Colonic mucosa (tissue), 4 donors: ENCODE measurements around the gene MARCHF10. TPM values are rescaled to one million over a fixed set of nuclear protein-coding genes. Genes with fewer than 3 reads are reported as not detected.

Experiments
- DNase-seq: peaks from one replicate; pipeline ENCODE4 v3.0.0-alpha.2; 2020
- H3K27ac ChIP-seq: fragments of 200-600 bp; one replicate; pipeline ENCODE4 v1.8.0; 2021
- H3K27me3 ChIP-seq: fragments of 200-600 bp; one replicate; pipeline ENCODE4 v1.8.0; 2021
- H3K36me3 ChIP-seq: fragments of 200-600 bp; one replicate; pipeline ENCODE4 v1.8.0; 2021
- H3K4me1 ChIP-seq: fragments of 200-600 bp; one replicate; pipeline ENCODE4 v1.8.0; 2021; ENCODE audit warnings: mild to moderate bottlenecking
- H3K4me3 ChIP-seq: fragments of 200-600 bp; one replicate; pipeline ENCODE4 v1.8.0; 2021
- H3K9ac ChIP-seq, 2 donors: one replicate each; pipeline ENCODE4 v1.7.0; 2013; ENCODE audit warnings: control low read depth in 2 of 2, low read depth in 2 of 2, low read length in 2 of 2
- H3K9me3 ChIP-seq: fragments of 200-600 bp; one replicate; pipeline ENCODE4 v1.8.0; 2021
- intact Hi-C: fragments of 100-400 bp; cut with DNase I; formaldehyde crosslinking; loops from one replicate; pipeline ENCODE4 v1.14.1; 2022
- total RNA-seq, 2 donors: library from RNA; stranded (reverse); fragmentation: NEBNext Ultra II Directional in 1 of 2; extraction: Animal tissue kit (Norgen Biotek cat#: 25700) in 1 of 2; gene quantifications; one replicate each; pipeline ENCODE4 v1.2.1, GENCODE V29; 2021
- TF ChIP-seq, protein P1 (sequence below): fragments of 200-600 bp; IDR thresholded peaks from one replicate; pipeline ENCODE4 v1.8.0; 2022; ENCODE audit warnings: antibody characterized with exemption, mild to moderate bottlenecking
- donor health status: healthy.
- donor health status: DM: no; HTN: no; CAD: no.
- donor health status: DM: no; HTN: no; CAD: no.

Gene MARCHF10
- total RNA-seq, 2 donors from 2014 or later, result not detected

DNA sequence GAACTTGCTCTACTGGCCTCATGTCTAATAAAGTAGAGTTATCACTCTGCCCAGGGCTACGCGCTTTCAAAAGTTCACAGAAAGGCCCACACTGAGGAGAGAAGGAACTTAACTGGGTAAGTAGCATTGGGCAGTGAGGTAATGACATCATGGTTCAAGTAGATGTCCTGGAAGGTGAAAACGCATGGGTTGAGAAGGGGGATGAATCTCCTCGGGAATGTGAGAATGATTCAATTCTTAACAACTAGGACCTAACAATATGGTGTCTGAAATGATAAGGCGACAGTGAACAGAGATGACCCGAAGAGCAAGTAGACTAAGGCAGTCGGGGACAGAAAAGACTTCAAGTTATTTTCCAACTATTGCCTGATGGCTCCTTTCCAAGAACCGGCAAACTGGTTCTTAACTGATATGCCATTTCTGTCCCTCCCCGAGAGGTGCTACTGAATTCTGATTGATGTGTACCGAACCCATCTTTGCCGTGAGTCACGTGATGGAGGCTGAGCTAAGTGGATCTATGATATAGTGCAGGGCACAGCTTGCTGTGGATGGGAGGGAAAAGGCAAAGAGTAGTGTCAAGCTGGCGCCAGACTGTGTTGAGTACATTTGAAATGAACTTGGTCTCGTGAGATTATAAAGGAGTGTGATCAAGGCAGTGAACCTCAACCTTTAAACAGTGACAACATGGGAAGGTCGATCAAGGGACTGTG lies 44.1 kb downstream of the MARCHF10 start:
- Histone ChIP-seq H3K9me3 (no peaks in the 10 kb centered on the region), H3K9ac (no peak overlapping the region), H3K4me1 (no peaks in the 10 kb centered on the region), H3K27ac (no peak overlapping the region), H3K36me3 (no peaks in the 10 kb centered on the region), H3K27me3 (no peaks in the 10 kb centered on the region), H3K4me3 (no peak overlapping the region)
- no peak for DNase-seq
- TF ChIP-seq, protein P1, sequence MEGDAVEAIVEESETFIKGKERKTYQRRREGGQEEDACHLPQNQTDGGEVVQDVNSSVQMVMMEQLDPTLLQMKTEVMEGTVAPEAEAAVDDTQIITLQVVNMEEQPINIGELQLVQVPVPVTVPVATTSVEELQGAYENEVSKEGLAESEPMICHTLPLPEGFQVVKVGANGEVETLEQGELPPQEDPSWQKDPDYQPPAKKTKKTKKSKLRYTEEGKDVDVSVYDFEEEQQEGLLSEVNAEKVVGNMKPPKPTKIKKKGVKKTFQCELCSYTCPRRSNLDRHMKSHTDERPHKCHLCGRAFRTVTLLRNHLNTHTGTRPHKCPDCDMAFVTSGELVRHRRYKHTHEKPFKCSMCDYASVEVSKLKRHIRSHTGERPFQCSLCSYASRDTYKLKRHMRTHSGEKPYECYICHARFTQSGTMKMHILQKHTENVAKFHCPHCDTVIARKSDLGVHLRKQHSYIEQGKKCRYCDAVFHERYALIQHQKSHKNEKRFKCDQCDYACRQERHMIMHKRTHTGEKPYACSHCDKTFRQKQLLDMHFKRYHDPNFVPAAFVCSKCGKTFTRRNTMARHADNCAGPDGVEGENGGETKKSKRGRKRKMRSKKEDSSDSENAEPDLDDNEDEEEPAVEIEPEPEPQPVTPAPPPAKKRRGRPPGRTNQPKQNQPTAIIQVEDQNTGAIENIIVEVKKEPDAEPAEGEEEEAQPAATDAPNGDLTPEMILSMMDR, result no peak
- intact Hi-C loops, result no loop called here

GRCh38 chr17:62761884-62762283 lies 46.2 kb downstream of the MARCHF10 start:
- Histone ChIP-seq H3K9me3 (no peaks in the 10 kb centered on the region), H3K27ac (no peak overlapping the region), H3K4me3 (no peak overlapping the region), H3K4me1 (no peaks in the 10 kb centered on the region), H3K27me3 (no peaks in the 10 kb centered on the region), H3K9ac (no peak overlapping the region), H3K36me3 (no peaks in the 10 kb centered on the region)
- TF ChIP-seq, protein P1, result no peak
- DNase-seq, result no peak
- intact Hi-C loops, result no loop called here

- no peaks in the 10 kb centered on the region for H3K27me3 ChIP-seq
- no peak for DNase-seq
- H3K4me1 ChIP-seq, result no peaks in the 10 kb centered on the region
- intact Hi-C loops, result no loop called here
- no peak overlapping the region for H3K9ac ChIP-seq
- no peaks in the 10 kb centered on the region for H3K36me3 ChIP-seq
- TF ChIP-seq, protein P1, result no peak
- H3K9me3 ChIP-seq, result no peaks in the 10 kb centered on the region
- no peak overlapping the region for H3K27ac ChIP-seq
- H3K4me3 ChIP-seq, result no peak overlapping the region
Measured at GRCh38 chr17:62760945-62761267, 47.2 kb downstream of the MARCHF10 start.

DNA sequence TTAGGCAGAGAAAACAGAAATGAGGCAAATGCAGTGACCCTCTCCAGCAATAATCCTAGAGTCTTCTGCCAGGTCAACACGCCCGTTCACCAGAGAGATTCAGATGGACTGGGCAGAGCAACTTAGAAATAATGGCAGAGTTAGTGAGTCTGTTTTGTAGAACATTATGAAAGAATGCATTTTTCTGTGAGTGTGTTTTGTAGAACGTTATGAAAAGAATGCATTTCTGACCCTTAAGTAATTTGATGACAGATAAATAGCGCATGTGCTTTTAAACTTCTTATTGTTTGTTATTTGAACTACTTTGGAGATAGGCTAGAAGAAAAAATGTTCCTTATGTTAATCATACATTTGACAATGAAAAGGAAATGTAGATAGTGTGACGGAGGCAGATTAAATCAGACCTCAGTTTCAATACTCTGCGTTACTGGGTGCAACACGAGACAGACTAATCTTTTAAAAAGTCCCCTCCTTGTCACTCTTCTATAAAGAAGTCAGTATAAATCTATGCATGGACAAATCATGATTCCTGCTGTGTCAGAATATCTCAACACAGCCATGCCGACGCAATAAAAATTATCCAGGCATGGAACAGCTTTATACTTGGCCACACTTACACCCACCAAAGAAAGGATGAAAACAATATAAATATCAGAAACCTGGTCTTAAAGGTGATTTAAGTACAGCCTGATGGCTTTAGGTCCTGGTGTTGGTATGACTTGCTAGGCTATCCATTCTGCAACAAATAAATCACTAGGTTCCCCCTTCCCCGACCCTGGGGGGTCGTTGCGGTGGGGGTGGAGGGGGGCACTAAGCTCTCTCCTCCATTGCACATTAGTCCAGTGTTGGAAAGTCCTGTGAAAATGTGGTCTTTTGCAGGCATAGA lies 47.8 kb downstream of the MARCHF10 start:
- H3K4me1 ChIP-seq, result no peaks in the 10 kb centered on the region
- H3K9ac ChIP-seq, result no peak overlapping the region
- no peak for DNase-seq
- no peak overlapping the region for H3K4me3 ChIP-seq
- TF ChIP-seq, protein P1, result no peak
- no peaks in the 10 kb centered on the region for H3K9me3 ChIP-seq
- no peaks in the 10 kb centered on the region for H3K27me3 ChIP-seq
- intact Hi-C loops, result no loop called here
- no peaks in the 10 kb centered on the region for H3K36me3 ChIP-seq
- no peak overlapping the region for H3K27ac ChIP-seq

GRCh38 chr17:62757500-62757951 lies 50.6 kb downstream of the MARCHF10 start:
- DNase-seq, result no peak
- Histone ChIP-seq H3K4me3 (no peak overlapping the region), H3K9me3 (no peaks in the 10 kb centered on the region), H3K4me1 (no peaks in the 10 kb centered on the region), H3K9ac (no peak overlapping the region), H3K27ac (no peak overlapping the region), H3K36me3 (no peaks in the 10 kb centered on the region), H3K27me3 (no peaks in the 10 kb centered on the region)
- intact Hi-C loops, result no loop called here
- TF ChIP-seq, protein P1, result no peak
